PC-9 (cell line): ENCODE data around the gene USP46.

Experiments used
- CTCF ChIP-seq: fragments of 200-600 bp; sonication (generic); conservative IDR thresholded peaks from 2 replicates; pipeline ENCODE4 v1.6.1; 2017; ENCODE audit warnings: mixed run types, antibody characterized with exemption, mild to moderate bottlenecking, moderate library complexity
- EZH2 ChIP-seq: fragments of 200-600 bp; sonication (generic); IDR thresholded peaks from 2 replicates; pipeline ENCODE4 v1.8.0; 2017; ENCODE audit warnings: antibody characterized with exemption, low read depth

GRCh38 chr4:52635130-52635529, 24.0 kb downstream of the USP46 start:
- TF ChIP-seq CTCF (no peak), EZH2 (no peak)
